ENCODE data around the gene PODN.

- TF ChIP-seq EP300 (IDR thresholded peaks at IDR 0.05) (no peak), CTCF (IDR thresholded peaks at IDR 0.05) (no peak)
These were observed 11.9 kb downstream of the PODN start for GRCh38 chr1:53073868-53074311.

All from ovary (tissue), 3 donors.